B cell (primary cell): ENCODE results near the gene ARPP21. TPM values are rescaled to one million over a fixed set of nuclear protein-coding genes. Genes with fewer than 3 reads are reported as not detected.

Source experiments
- ATAC-seq: fragments of 200-7000 bp; cut with Tn5 transposase; one replicate; pipeline ENCODE4 v1.10.0; 2021; ENCODE audit warnings: low read depth, mild to moderate bottlenecking, moderate number of reproducible peaks, moderate library complexity
- CTCF ChIA-PET: fragments of 350-600 bp; sonication (Branson Sonifier 250); formaldehyde crosslinking; loops from one replicate; lab custom pipeline; 2021; ENCODE audit warnings: antibody characterized with exemption, inconsistent platforms; lab: Charles Lee
- POLR2A ChIA-PET: fragments of 350-600 bp; sonication (Branson Sonifier 250); formaldehyde crosslinking; loops from one replicate; lab custom pipeline; 2021; ENCODE audit warnings: antibody characterized with exemption; lab: Charles Lee
- DNase-seq: peaks from one replicate; pipeline ENCODE4 v3.0.0; 2013
- H2AFZ ChIP-seq: 2 replicates; pipeline ENCODE4 v1.6.1; 2012; ENCODE audit warnings: mild to moderate bottlenecking, low read depth, low read length; ENCODE audit not compliant: insufficient read depth, poor library complexity, severe bottlenecking
- H3K27ac ChIP-seq, 2 donors: 1 replicate in 1 of 2; 2 replicates in 1 of 2; pipeline ENCODE4 v1.5.1; 2012 to 2013; ENCODE audit warnings: low read length in 2 of 2, mild to moderate bottlenecking in 2 of 2, moderate library complexity in 1 of 2
- H3K27me3 ChIP-seq, 4 experiments: fragments of 200-600 bp in 1 of 4; sonication (generic) in 1 of 4; replicated peaks in 1 of 4; 1 replicate in 2 of 4; 2 replicates in 2 of 4; pipeline versions ENCODE4 v1.6.1 to v1.7.0; 2013 to 2016; ENCODE audit warnings: low read length in 3 of 4, mild to moderate bottlenecking in 2 of 4, mixed read lengths in 1 of 4, moderate library complexity in 1 of 4; ENCODE audit not compliant: insufficient read depth in 4 of 4, control insufficient read depth in 3 of 4; ENCODE audit errors: control extremely low read depth in 1 of 4
- H3K36me3 ChIP-seq, 2 experiments: replicated peaks in 1 of 2; 1 replicate in 1 of 2; 2 replicates in 1 of 2; pipeline versions ENCODE4 v1.6.1 to v1.7.1; 2013; ENCODE audit warnings: low read length in 1 of 2; ENCODE audit not compliant: insufficient read depth in 2 of 2, control insufficient read depth in 1 of 2; ENCODE audit errors: control extremely low read depth in 1 of 2, extremely low read depth in 1 of 2
- H3K4me1 ChIP-seq, 2 donors: fragments of 200-600 bp in 1 of 2; sonication (generic) in 1 of 2; 1 replicate in 1 of 2; 2 replicates in 1 of 2; pipeline versions ENCODE4 v1.5.1 to v1.6.1; 2013 to 2017; ENCODE audit warnings: low read length in 2 of 2; ENCODE audit not compliant: control insufficient read depth in 2 of 2, insufficient read depth in 2 of 2
- H3K4me2 ChIP-seq: replicated peaks from 2 replicates; pipeline ENCODE3; 2012; ENCODE audit warnings: mild to moderate bottlenecking, low read depth, low read length; ENCODE audit not compliant: poor library complexity, severe bottlenecking
- H3K4me3 ChIP-seq, 5 experiments: fragments of 200-600 bp in 1 of 5; sonication (generic) in 1 of 5; 1 replicate in 3 of 5; 2 replicates in 2 of 5; pipeline versions ENCODE4 v1.5.1 to v1.7.0; 2011 to 2016; ENCODE audit warnings: low read length in 4 of 5, mild to moderate bottlenecking in 4 of 5, low read depth in 2 of 5, control low read depth in 1 of 5, moderate library complexity in 1 of 5; ENCODE audit not compliant: insufficient read depth in 1 of 5; ENCODE audit errors: control extremely low read depth in 1 of 5, extremely low read depth in 1 of 5
- H3K79me2 ChIP-seq: fragments of 200-600 bp; sonication (generic); one replicate; pipeline ENCODE4 v1.6.0; 2016; ENCODE audit warnings: low read length; ENCODE audit not compliant: control insufficient read depth, insufficient read depth
- H3K9ac ChIP-seq: fragments of 200-600 bp; sonication (generic); 2 replicates; pipeline ENCODE4 v1.6.1; 2017; ENCODE audit warnings: mild to moderate bottlenecking, low read length, moderate library complexity
- H3K9me3 ChIP-seq, 3 donors: one replicate each; pipeline versions ENCODE4 v1.6.1 to v1.7.1; 2013; ENCODE audit warnings: low read length in 2 of 3; ENCODE audit not compliant: control insufficient read depth in 2 of 3, insufficient read depth in 1 of 3; ENCODE audit errors: control extremely low read depth in 1 of 3
- H4K20me1 ChIP-seq: 2 replicates; pipeline ENCODE4 v1.6.0; 2012; ENCODE audit warnings: mild to moderate bottlenecking, low read length; ENCODE audit not compliant: insufficient read depth, control insufficient read depth, poor library complexity, severe bottlenecking
- H3K27ac Mint-ChIP-seq: one replicate; pipeline ENCODE4 v1.8.0; 2021; ENCODE audit warnings: mixed read lengths
- H3K27me3 Mint-ChIP-seq: one replicate; pipeline ENCODE4 v1.8.0; 2021; ENCODE audit warnings: mixed read lengths
- H3K4me1 Mint-ChIP-seq: one replicate; pipeline ENCODE4 v1.8.0; 2021; ENCODE audit warnings: mixed read lengths
- H3K4me3 Mint-ChIP-seq: one replicate; pipeline ENCODE4 v1.8.0; 2021; ENCODE audit warnings: mixed read lengths
- H3K9me3 Mint-ChIP-seq: one replicate; pipeline ENCODE4 v1.8.0; 2022; ENCODE audit warnings: mixed read lengths; ENCODE audit not compliant: insufficient read depth
- EZH2 ChIP-seq: IDR thresholded peaks from 2 replicates; pipeline ENCODE4 v1.6.1; 2012; ENCODE audit warnings: borderline replicate concordance, low read depth, mild to moderate bottlenecking, moderate library complexity, low read length; ENCODE audit not compliant: insufficient read depth, poor library complexity, severe bottlenecking
- WGBS: methylation state at CpG from one replicate; pipeline ENCODE4 v1.1.5; 2013; ENCODE audit warnings: missing lambda C conversion rate; ENCODE audit not compliant: insufficient coverage; 5-methylcytosine and 5-hydroxymethylcytosine counted together
- intact Hi-C: fragments of 100-400 bp; cut with micrococcal nuclease; formaldehyde crosslinking; loops from one replicate; pipeline ENCODE4 v1.10.0; 2022
- polyA plus RNA-seq: library from polyadenylated mRNA; depleted of rRNA; stranded (reverse); fragments of >200 nt; gene quantifications from 2 replicates; pipeline ENCODE4 v1.2.3, GENCODE V29; 2012
- total RNA-seq, 2 donors: library from RNA; stranded (reverse); fragments of 120-200 nt in 1 of 2; gene quantifications; 1 replicate in 1 of 2; 2 replicates in 1 of 2; pipeline versions ENCODE4 v1.2.3 to v1.2.4, GENCODE V29; 2013 to 2022
- TF ChIP-seq, protein P1 (sequence below): fragments of 200-600 bp; IDR thresholded peaks from one replicate; pipeline ENCODE4 v1.8.0; 2022; ENCODE audit warnings: antibody characterized with exemption, mild to moderate bottlenecking

ARPP21 gene
- total and polyA plus RNA-seq, 2 donors (not counting 1 experiment from before 2014, with no cell fraction given): 0.10 TPM; not detected in 1

DNA sequence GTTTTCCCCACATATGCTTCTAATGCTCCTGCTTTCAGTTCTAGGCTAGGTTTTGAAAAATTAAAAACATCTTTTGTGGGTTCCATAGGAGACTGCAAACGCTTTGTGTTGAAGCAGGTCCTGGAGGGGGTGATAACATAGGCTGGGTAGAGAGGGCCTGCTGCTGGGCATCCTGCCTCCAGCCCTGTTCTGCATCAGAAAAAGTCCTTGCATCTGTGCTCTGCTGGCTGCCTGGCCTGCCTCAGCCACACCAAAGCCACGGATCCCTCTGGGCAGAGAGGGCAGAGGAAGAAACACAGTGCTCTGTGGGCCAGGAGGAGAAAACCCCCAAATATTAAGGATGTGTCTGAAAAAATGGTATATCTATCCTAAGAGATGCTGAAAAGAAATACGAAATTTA is 3.9 kb upstream of the ARPP21 start:
- intact Hi-C loops: no loop called here
- peaks cover 0 to 15% (median 9%) of the 10 kb centered on the region in 4 experiments for H3K27me3 ChIP-seq
- Mint-ChIP-seq H3K27me3 (peaks cover 24% of the 10 kb centered on the region), H3K9me3 (no peaks in the 10 kb centered on the region), H3K4me3 (no peak overlapping the region), H3K27ac (no peak overlapping the region), H3K4me1 (peaks cover 12% of the 10 kb centered on the region)
- no peak overlapping the region for H3K4me2 ChIP-seq
- H3K79me2 ChIP-seq: no peaks in the 10 kb centered on the region
- H3K27ac ChIP-seq: no peak overlapping the region
- no peaks in the 10 kb centered on the region for H3K36me3 ChIP-seq
- 88% methylated on average over 1 of the region's 3 CpGs for WGBS
- peaks cover 3 to 11% of the 10 kb centered on the region in 2 donors for H3K4me1 ChIP-seq
- no peaks in the 10 kb centered on the region for H4K20me1 ChIP-seq
- ATAC-seq (no peak), DNase-seq (no peak)
- H3K9ac ChIP-seq: no peak overlapping the region
- TF ChIP-seq EZH2: no peak
- TF ChIP-seq, protein P1, sequence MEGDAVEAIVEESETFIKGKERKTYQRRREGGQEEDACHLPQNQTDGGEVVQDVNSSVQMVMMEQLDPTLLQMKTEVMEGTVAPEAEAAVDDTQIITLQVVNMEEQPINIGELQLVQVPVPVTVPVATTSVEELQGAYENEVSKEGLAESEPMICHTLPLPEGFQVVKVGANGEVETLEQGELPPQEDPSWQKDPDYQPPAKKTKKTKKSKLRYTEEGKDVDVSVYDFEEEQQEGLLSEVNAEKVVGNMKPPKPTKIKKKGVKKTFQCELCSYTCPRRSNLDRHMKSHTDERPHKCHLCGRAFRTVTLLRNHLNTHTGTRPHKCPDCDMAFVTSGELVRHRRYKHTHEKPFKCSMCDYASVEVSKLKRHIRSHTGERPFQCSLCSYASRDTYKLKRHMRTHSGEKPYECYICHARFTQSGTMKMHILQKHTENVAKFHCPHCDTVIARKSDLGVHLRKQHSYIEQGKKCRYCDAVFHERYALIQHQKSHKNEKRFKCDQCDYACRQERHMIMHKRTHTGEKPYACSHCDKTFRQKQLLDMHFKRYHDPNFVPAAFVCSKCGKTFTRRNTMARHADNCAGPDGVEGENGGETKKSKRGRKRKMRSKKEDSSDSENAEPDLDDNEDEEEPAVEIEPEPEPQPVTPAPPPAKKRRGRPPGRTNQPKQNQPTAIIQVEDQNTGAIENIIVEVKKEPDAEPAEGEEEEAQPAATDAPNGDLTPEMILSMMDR: no peak
- ChIA-PET POLR2A (no interaction called here), CTCF (no interaction called here)
- H3K9me3 ChIP-seq: peaks cover 0 to 9% (median 0%) of the 10 kb centered on the region in 3 donors
- no peak overlapping the region for H3K4me3 ChIP-seq
- no peak overlapping the region for H2AFZ ChIP-seq

DNA sequence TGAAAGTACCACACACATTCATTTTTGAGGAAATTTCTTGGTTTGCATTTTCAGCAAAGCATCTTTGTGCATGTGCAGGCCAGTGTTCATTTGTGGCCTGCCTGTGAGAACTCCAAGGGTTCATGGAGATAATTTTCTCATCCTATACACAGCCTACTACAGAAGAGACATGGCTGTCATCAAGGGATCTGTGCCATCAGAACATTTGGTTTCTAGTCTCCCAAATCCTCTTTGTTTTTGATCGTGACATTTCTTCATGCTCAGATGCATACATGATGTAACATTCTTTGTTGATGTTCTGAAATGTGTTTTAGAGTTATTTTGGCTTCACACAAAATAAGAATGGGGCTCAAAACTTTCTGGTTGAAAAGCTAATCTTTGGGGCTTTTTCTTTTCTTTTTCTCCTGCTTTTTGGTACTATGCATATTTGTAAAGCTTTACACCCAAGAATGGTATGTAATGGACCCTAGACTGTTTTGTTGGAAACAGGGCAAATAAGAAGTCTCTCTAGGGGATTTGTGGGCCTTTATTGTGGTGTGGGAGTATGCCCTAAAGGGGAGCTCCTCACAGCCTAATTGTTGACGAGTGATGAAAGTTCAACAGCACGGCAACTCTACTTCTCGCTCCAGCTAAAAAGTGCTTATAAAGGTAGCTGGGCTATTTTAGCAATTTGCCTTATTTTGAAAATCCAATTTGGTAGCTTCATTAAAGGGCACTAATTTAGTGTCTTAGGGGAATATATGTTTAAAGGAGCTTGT is 3.2 kb upstream of the ARPP21 start:
- no peak for ATAC-seq
- H4K20me1 ChIP-seq: no peaks in the 10 kb centered on the region
- no peaks in the 10 kb centered on the region for H3K9me3 Mint-ChIP-seq
- TF ChIP-seq, protein P1: no peak
- TF ChIP-seq EZH2: no peak
- no CpG with 5 or more reads among the region's 4 CpGs for WGBS
- DNase-seq: no peak
- no peak overlapping the region for H3K4me3 Mint-ChIP-seq
- no peak overlapping the region for H2AFZ ChIP-seq
- no peak overlapping the region for H3K4me2 ChIP-seq
- H3K27ac Mint-ChIP-seq: no peak overlapping the region
- POLR2A ChIA-PET: no interaction called here
- CTCF ChIA-PET: no interaction called here
- H3K4me1 Mint-ChIP-seq: peaks cover 18% of the 10 kb centered on the region
- H3K79me2 ChIP-seq: no peaks in the 10 kb centered on the region
- H3K27me3 Mint-ChIP-seq: peaks cover 31% of the 10 kb centered on the region
- peaks cover 0 to 19% (median 11%) of the 10 kb centered on the region in 4 experiments for H3K27me3 ChIP-seq
- H3K9ac ChIP-seq: no peak overlapping the region
- no peak overlapping the region for H3K27ac ChIP-seq
- H3K4me3 ChIP-seq: no peak overlapping the region
- H3K4me1 ChIP-seq: peaks cover 3 to 11% of the 10 kb centered on the region in 2 donors
- peaks cover 0 to 9% (median 0%) of the 10 kb centered on the region in 3 donors for H3K9me3 ChIP-seq
- no peaks in the 10 kb centered on the region for H3K36me3 ChIP-seq
- intact Hi-C loops: no loop called here
